NCI-H460 (cell line): ENCODE data around the gene TM4SF4. TPM values are rescaled to one million over a fixed set of nuclear protein-coding genes. Genes with fewer than 3 reads are reported as not detected.

Experiments used
- DNase-seq: peaks from one replicate; pipeline ENCODE4 v3.0.0-alpha.2; 2016; ENCODE audit warnings: low read depth; ENCODE audit errors: extremely low read depth
- total RNA-seq: library from RNA; depleted of rRNA; stranded (reverse); fragments of >200 nt; shearing (Covaris generic); gene quantifications from 2 replicates; pipeline ENCODE4 v1.2.3, GENCODE V29; 2014

Gene TM4SF4
- total RNA-seq, 1 experiment from 2014 or later: 0.10 TPM

- no peak for DNase-seq
These were observed 19.8 kb upstream of the TM4SF4 start for GRCh38 chr3:149454746-149455145.

GRCh38 chr3:149455366-149455765 lies 19.1 kb upstream of the TM4SF4 start:
- DNase-seq: no peak

GRCh38 chr3:149455989-149456388 lies 18.5 kb upstream of the TM4SF4 start:
- no peak for DNase-seq

GRCh38 chr3:149459491-149460059 lies 14.9 kb upstream of the TM4SF4 start:
- no peak for DNase-seq

- DNase-seq: no peak
These were observed 14.4 kb upstream of the TM4SF4 start for GRCh38 chr3:149460117-149460516.

- no peak for DNase-seq
These were observed 12.4 kb upstream of the TM4SF4 start for GRCh38 chr3:149462051-149462450.

- no peak for DNase-seq
These were observed 11.9 kb upstream of the TM4SF4 start for GRCh38 chr3:149462581-149463011.

- no peak for DNase-seq
These were observed 10.6 kb upstream of the TM4SF4 start for GRCh38 chr3:149463921-149464320.

GRCh38 chr3:149464542-149465328 lies 9.8 kb upstream of the TM4SF4 start:
- no peak for DNase-seq

GRCh38 chr3:149465351-149465883 lies 9.1 kb upstream of the TM4SF4 start:
- no peak for DNase-seq

GRCh38 chr3:149466192-149466591 lies 8.3 kb upstream of the TM4SF4 start:
- DNase-seq: no peak

- no peak for DNase-seq
These were observed 5.8 kb upstream of the TM4SF4 start for GRCh38 chr3:149468504-149469212.

- DNase-seq: no peak
These were observed 4.1 kb upstream of the TM4SF4 start for GRCh38 chr3:149470381-149470780.

GRCh38 chr3:149472030-149472797 lies 2.3 kb upstream of the TM4SF4 start:
- no peak for DNase-seq

GRCh38 chr3:149473357-149474249 lies 894 bp upstream of the TM4SF4 start:
- peak; percentile 85 for DNase-seq

GRCh38 chr3:149475451-149476060 lies 1.1 kb downstream of the TM4SF4 start:
- DNase-seq: no peak

- DNase-seq: no peak
These were observed 1.7 kb downstream of the TM4SF4 start for GRCh38 chr3:149476225-149476624.

GRCh38 chr3:149479621-149480325 lies 5.3 kb downstream of the TM4SF4 start:
- no peak for DNase-seq
